K562 (cell line): ENCODE measurements around the gene SUCNR1. TPM values are rescaled to one million over a fixed set of nuclear protein-coding genes. Genes with fewer than 3 reads are reported as not detected.
A peak's percentile ranks its signal among the peaks of the same experiment; 100 is the strongest.

Experiments used
- ATAC-seq: fragments of 200-7000 bp; cut with Tn5 transposase; 3 replicates; pipeline ENCODE4 v1.9.1; 2020; ENCODE audit warnings: moderate library complexity
- BruUV-seq: library from RNA; stranded (reverse); fragments of 400-500 nt; replicated peaks from 2 replicates; lab custom pipeline; 2021; lab: Mats Ljungman, UMichigan
- CTCF ChIA-PET: fragments of 300-600 bp; formaldehyde crosslinking; extraction: SDS; loops from one replicate; lab custom pipeline; 2021; ENCODE audit warnings: low intra/inter-chr PET ratio; lab: Yijun Ruan, JAX
- POLR2A ChIA-PET: fragments of 300-600, 350-650 bp; sonication (Branson Sonifier 250); formaldehyde crosslinking; extraction: SDS; loops from one replicate; lab custom pipeline; 2021; ENCODE audit warnings: antibody characterized with exemption, inconsistent platforms; lab: Yijun Ruan, JAX
- DNase-seq, 4 experiments: peaks; one replicate each; pipeline versions ENCODE4 v3.0.0 to v3.0.0-alpha.2; 2011 to 2018; ENCODE audit warnings: low spot score in 3 of 4, mixed read lengths in 3 of 4; ENCODE audit errors: extremely low read depth in 1 of 4
- FAIRE-seq: peaks from 2 replicates; lab custom pipeline; 2011; peaks lifted over from hg19 to GRCh38; lab: Jason Lieb, UNC
- H2AFZ ChIP-seq: 2 replicates; pipeline ENCODE4 v1.6.0; 2011; ENCODE audit warnings: low read depth, low read length, control low read depth, inconsistent platforms
- H3K27ac ChIP-seq: fragments of 200-600 bp; 3 replicates; pipeline ENCODE4 v1.8.0; 2011; ENCODE audit warnings: low read depth, mild to moderate bottlenecking, control low read depth, inconsistent platforms, low read length, moderate library complexity, mixed read lengths; ENCODE audit errors: extremely low read depth
- H3K27me3 ChIP-seq, 2 experiments: fragments of 300-600 bp in 1 of 2; 2 replicates in 1 of 2; 3 replicates in 1 of 2; pipeline versions ENCODE4 v1.6.0 to v1.8.0; 2011; ENCODE audit warnings: inconsistent platforms in 2 of 2, low read length in 2 of 2, mild to moderate bottlenecking in 1 of 2, mixed read lengths in 1 of 2, moderate library complexity in 1 of 2; ENCODE audit not compliant: control insufficient read depth in 2 of 2, insufficient read depth in 2 of 2
- H3K36me3 ChIP-seq: fragments of 300-600 bp; 3 replicates; pipeline ENCODE4 v1.8.0; 2011; ENCODE audit warnings: mild to moderate bottlenecking, low read length, inconsistent platforms; ENCODE audit not compliant: control insufficient read depth, insufficient read depth
- H3K4me1 ChIP-seq, 2 experiments: fragments of 200-600 bp in 1 of 2; replicated peaks in 1 of 2; 2 replicates in 1 of 2; 3 replicates in 1 of 2; pipeline versions ENCODE4 v1.5.1 to v1.8.0; 2011; ENCODE audit warnings: inconsistent platforms in 2 of 2, low read length in 2 of 2, mild to moderate bottlenecking in 1 of 2, mixed read lengths in 1 of 2, moderate library complexity in 1 of 2; ENCODE audit not compliant: control insufficient read depth in 2 of 2, insufficient read depth in 2 of 2
- H3K4me2 ChIP-seq: 2 replicates; pipeline ENCODE4 v1.6.1; 2011; ENCODE audit warnings: low read length, control low read depth, inconsistent platforms, mixed read lengths; ENCODE audit not compliant: insufficient read depth
- H3K4me3 ChIP-seq: fragments of 200-600 bp; sonication (generic), shearing (Covaris generic); 2 replicates; pipeline ENCODE4 v1.5.1; 2016; ENCODE audit warnings: control low read depth, inconsistent platforms
- H3K79me2 ChIP-seq: fragments of 200-600 bp; 3 replicates; pipeline ENCODE4 v1.8.0; 2011; ENCODE audit warnings: low read length, inconsistent platforms; ENCODE audit not compliant: control insufficient read depth, insufficient read depth
- H3K9ac ChIP-seq, 2 experiments: 2 replicates each; pipeline versions ENCODE4 v1.6.0 to v1.6.1; 2011; ENCODE audit warnings: low read depth in 2 of 2, low read length in 2 of 2, control low read depth in 1 of 2, inconsistent platforms in 1 of 2, mild to moderate bottlenecking in 1 of 2, mixed read lengths in 1 of 2; ENCODE audit not compliant: insufficient read depth in 1 of 2
- H3K9me1 ChIP-seq: one replicate; pipeline ENCODE4 v1.6.0; 2011; ENCODE audit warnings: inconsistent platforms, mild to moderate bottlenecking, low read length, moderate library complexity; ENCODE audit not compliant: control insufficient read depth, insufficient read depth
- H3K9me3 ChIP-seq: replicated peaks from 2 replicates; pipeline ENCODE4 v1.5.1; 2011; ENCODE audit warnings: low read depth, low read length, inconsistent platforms; ENCODE audit not compliant: control insufficient read depth, insufficient read depth
- H4K20me1 ChIP-seq: replicated peaks from 2 replicates; pipeline ENCODE4 v1.6.1; 2011; ENCODE audit warnings: low read length, inconsistent platforms, mixed read lengths; ENCODE audit not compliant: control insufficient read depth, insufficient read depth
- CBX1 ChIP-seq: sonication (generic); IDR thresholded peaks from 2 replicates; pipeline ENCODE4 v1.6.1; 2016; ENCODE audit warnings: antibody characterized with exemption, low read depth, mild to moderate bottlenecking
- GATAD2A ChIP-seq: fragments of 450-650 bp; IDR thresholded peaks from 2 replicates; pipeline ENCODE4 v1.6.1; 2017
- NR1H2 ChIP-seq: sonication (generic); formaldehyde crosslinking; IDR thresholded peaks from 2 replicates; pipeline ENCODE4 v1.4.0; 2020; ENCODE audit warnings: mild to moderate bottlenecking, missing genetic modification reagents
- PHF20 ChIP-seq: fragments of 450-650 bp; IDR thresholded peaks from 2 replicates; pipeline ENCODE4 v1.6.1; 2018; ENCODE audit not compliant: partially characterized antibody
- RBM15 ChIP-seq: fragments of 200-400 bp; formaldehyde crosslinking; IDR thresholded peaks from 2 replicates; pipeline ENCODE4 v1.6.1; 2018; ENCODE audit warnings: mild to moderate bottlenecking, low read length, moderate library complexity; ENCODE audit not compliant: insufficient read depth
- SAFB ChIP-seq: fragments of 200-400 bp; formaldehyde crosslinking; IDR thresholded peaks from 2 replicates; pipeline ENCODE4 v1.6.1; 2017; ENCODE audit warnings: low read depth, low read length, borderline replicate concordance
- SMARCE1 ChIP-seq: fragments of 450-650 bp; IDR thresholded peaks from 2 replicates; pipeline ENCODE4 v1.7.1; 2016; ENCODE audit warnings: mild to moderate bottlenecking
- STAG1 ChIP-seq: sonication (generic); formaldehyde crosslinking; IDR thresholded peaks from 2 replicates; pipeline ENCODE4 v1.5.0; 2020; ENCODE audit warnings: missing genetic modification reagents, borderline replicate concordance
- YY1 ChIP-seq, 3 experiments: IDR thresholded peaks; 2 replicates each; pipeline ENCODE4 v1.6.1; 2011; ENCODE audit warnings: low read length in 2 of 3, mild to moderate bottlenecking in 2 of 3, moderate library complexity in 2 of 3, borderline replicate concordance in 1 of 3, control low read depth in 1 of 3, low read depth in 1 of 3; ENCODE audit not compliant: insufficient read depth in 3 of 3, insufficient replicate concordance in 2 of 3, control insufficient read depth in 1 of 3, insufficient read length in 1 of 3; ENCODE audit errors: extremely low read depth in 1 of 3
- ZC3H11A ChIP-seq: IDR thresholded peaks from 2 replicates; pipeline ENCODE4 v1.6.1; 2012; ENCODE audit warnings: low read depth, low read length, improper control_type of control experiment
- ZNF695 ChIP-seq: fragments of 450-650 bp; formaldehyde crosslinking; IDR thresholded peaks from 2 replicates; pipeline ENCODE4 v1.4.0; 2020; ENCODE audit warnings: mild to moderate bottlenecking, moderate library complexity
- WGBS: fragments of 100-300 bp; shearing (Covaris generic); methylation state at CpG from one replicate; pipeline ENCODE4 v1.1.6; 2016; ENCODE audit warnings: low coverage, mixed read lengths; ENCODE audit not compliant: insufficient coverage; ENCODE audit errors: missing lambda C conversion rate; 5-methylcytosine and 5-hydroxymethylcytosine counted together
- in situ Hi-C: fragments of 300-500 bp; cut with MboI; formaldehyde crosslinking; loops from 4 replicates; pipeline ENCODE4 v1.15.0; 2018; ENCODE audit warnings: inconsistent platforms, mixed read lengths
- intact Hi-C: fragments of 100-400 bp; cut with micrococcal nuclease; formaldehyde crosslinking; loops from 2 replicates; pipeline ENCODE4 v1.14.2; 2022
- polyA plus RNA-seq, 8 experiments: library from polyadenylated mRNA; depleted of rRNA in 4 of 8; stranded (reverse) in 5 of 8; unstranded in 3 of 8; fragments of >200 nt; fragmentation: Nextera tagmentation in 2 of 8; fragmentation: Illumina TruSeq in 1 of 8; extraction: Ambion mirVana in 2 of 8; extraction: Trizol in 1 of 8; gene quantifications; 2 replicates each; pipeline versions ENCODE4 v1.2.1 to v1.2.3, GENCODE V29; 2011 to 2014; ENCODE audit warnings: inconsistent platforms in 1 of 8, missing spikeins in 1 of 8
- total RNA-seq, 7 experiments: library from RNA; depleted of rRNA in 6 of 7; stranded (reverse); fragments of >200 nt in 6 of 7; fragmentation: Illumina TruSeq in 2 of 7; extraction: Trizol in 2 of 7; gene quantifications; 2 replicates each; pipeline versions ENCODE4 v1.2.1 to v1.2.3, GENCODE V29; 2011 to 2021; ENCODE audit warnings: low replicate concordance in 1 of 7

Gene SUCNR1
- total and polyA plus RNA-seq, 9 of the 15 experiments (the other 6 are each of a cell fraction or from before 2014, with no cell fraction given): 0.04 to 0.54 (median 0.13) TPM

GRCh38 chr3:151871639-151872468 is 1.6 kb upstream of the SUCNR1 start:
- Histone ChIP-seq H3K79me2 (no peaks in the 10 kb centered on the region), H3K4me3 (no peak overlapping the region), H3K9me3 (no peaks in the 10 kb centered on the region), H3K9me1 (no peaks in the 10 kb centered on the region), H2AFZ (peak overlapping the region; percentile 97), H3K36me3 (no peaks in the 10 kb centered on the region), H3K9ac (peak overlapping the region in 1 of 2 experiments; percentile 40; a peak in 2 of 4 replicates), H3K27me3 (no peaks in the 10 kb centered on the region), H3K27ac (peak overlapping the region; percentile 79), H3K4me2 (peak overlapping the region; percentile 62), H3K4me1 (peaks cover 0 to 28% of the 10 kb centered on the region in 2 experiments; a peak in 3 of 5 replicates), H4K20me1 (no peaks in the 10 kb centered on the region)
- intact Hi-C loops: no loop called here
- ChIA-PET POLR2A (interaction anchor here (1.0 kb wide), 1 partner anchor 9 kb away, joined by 5 read pairs; no protein-coding TSS in a partner anchor), CTCF (no interaction called here)
- ATAC-seq (peak; percentile 91), FAIRE-seq (peak; percentile 82), DNase-seq (peak; percentile 13 to 69 (median 36))
- 10% methylated on average over 8 of the region's 8 CpGs for WGBS
- in situ Hi-C loops: no loop called here
- BruUV-seq: no TSS peak
- TF ChIP-seq PHF20 (no peak), SAFB (no peak), NR1H2 (CRISPR knock-in tag) (no peak), STAG1 (CRISPR knock-in tag) (no peak), RBM15 (no peak), ZNF695 (CRISPR knock-in tag) (no peak), SMARCE1 (no peak; the same call in 1 of the 2 replicates), GATAD2A (no peak), YY1 (IDR thresholded peaks at IDR 0.05; ENCODE audit: borderline replicate concordance in 1 of 3, control insufficient read depth in 1 of 3, extremely low read depth in 1 of 3, insufficient read depth in 3 of 3, insufficient read length in 1 of 3, insufficient replicate concordance in 2 of 3, low read depth in 1 of 3, low read length in 2 of 3) (no peak), CBX1 (peak; percentile 69; the same call in 1 of the 2 replicates), ZC3H11A (no peak)
